Measurements from ENCODE around the gene NT5C1A.

NT5C1A gene

GRCh38 chr1:39671793-39672550, at the start of gene NT5C1A:
Gene NT5C1A, minus strand, starts transcription at chr1:39672107. Its CDS starts 69 bp downstream, at chr1:39672038.
- Histone ChIP-seq H3K9me3 (peaks cover 3% of the 10 kb centered on the region), H3K27ac (no peak within 1 kb of the TSS), H3K36me3 (no peaks in the 10 kb centered on the region), H3K4me1 (ENCODE audit: control insufficient read depth in 1 of 2, insufficient read depth in 1 of 2, low read depth in 1 of 2, low read length in 1 of 2) (peaks cover 15 to 20% of the 10 kb centered on the region in 2 experiments), H3K27me3 (peaks cover 83% of the 10 kb centered on the region), H3K4me3 (ENCODE audit: low read depth in 1 of 2, low read length in 1 of 2) (peak within 1 kb of the TSS in 1 of 2 experiments; percentile 30)
- TF ChIP-seq, protein P1, sequence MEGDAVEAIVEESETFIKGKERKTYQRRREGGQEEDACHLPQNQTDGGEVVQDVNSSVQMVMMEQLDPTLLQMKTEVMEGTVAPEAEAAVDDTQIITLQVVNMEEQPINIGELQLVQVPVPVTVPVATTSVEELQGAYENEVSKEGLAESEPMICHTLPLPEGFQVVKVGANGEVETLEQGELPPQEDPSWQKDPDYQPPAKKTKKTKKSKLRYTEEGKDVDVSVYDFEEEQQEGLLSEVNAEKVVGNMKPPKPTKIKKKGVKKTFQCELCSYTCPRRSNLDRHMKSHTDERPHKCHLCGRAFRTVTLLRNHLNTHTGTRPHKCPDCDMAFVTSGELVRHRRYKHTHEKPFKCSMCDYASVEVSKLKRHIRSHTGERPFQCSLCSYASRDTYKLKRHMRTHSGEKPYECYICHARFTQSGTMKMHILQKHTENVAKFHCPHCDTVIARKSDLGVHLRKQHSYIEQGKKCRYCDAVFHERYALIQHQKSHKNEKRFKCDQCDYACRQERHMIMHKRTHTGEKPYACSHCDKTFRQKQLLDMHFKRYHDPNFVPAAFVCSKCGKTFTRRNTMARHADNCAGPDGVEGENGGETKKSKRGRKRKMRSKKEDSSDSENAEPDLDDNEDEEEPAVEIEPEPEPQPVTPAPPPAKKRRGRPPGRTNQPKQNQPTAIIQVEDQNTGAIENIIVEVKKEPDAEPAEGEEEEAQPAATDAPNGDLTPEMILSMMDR (IDR thresholded peaks at IDR 0.05), result no peak

DNA sequence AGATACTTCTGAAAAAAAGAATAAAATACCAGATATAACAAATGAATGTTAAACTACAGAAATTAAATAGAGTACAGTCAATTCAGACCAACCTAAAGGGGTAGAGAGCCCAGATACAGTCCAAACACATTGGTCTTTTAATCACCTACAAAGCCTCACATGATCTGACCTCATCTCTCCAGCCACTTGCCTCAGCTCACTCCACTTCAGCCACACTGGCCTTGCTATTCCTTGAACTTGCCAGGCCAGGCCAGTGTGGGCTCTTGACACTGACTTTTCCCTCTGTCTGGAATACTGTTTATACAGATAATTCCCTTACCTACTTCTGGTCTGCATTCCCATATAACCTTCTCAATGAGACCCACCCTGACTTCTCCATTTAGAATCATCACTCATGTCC, 49.8 kb upstream of the NT5C1A start:
- Histone ChIP-seq H3K4me1 (ENCODE audit: control insufficient read depth in 1 of 2, insufficient read depth in 1 of 2, low read depth in 1 of 2, low read length in 1 of 2) (peaks cover 15 to 21% of the 10 kb centered on the region in 2 experiments), H3K9me3 (no peaks in the 10 kb centered on the region), H3K27me3 (peaks cover 60% of the 10 kb centered on the region), H3K27ac (no peak overlapping the region), H3K36me3 (no peaks in the 10 kb centered on the region), H3K4me3 (ENCODE audit: low read depth in 1 of 2, low read length in 1 of 2) (no peak overlapping the region)
- TF ChIP-seq, protein P1 (IDR thresholded peaks at IDR 0.05), result no peak

GRCh38 chr1:39720094-39720999, 48.4 kb upstream of the NT5C1A start:
- Histone ChIP-seq H3K4me1 (ENCODE audit: control insufficient read depth in 1 of 2, insufficient read depth in 1 of 2, low read depth in 1 of 2, low read length in 1 of 2) (peaks cover 22 to 34% of the 10 kb centered on the region in 2 experiments), H3K4me3 (ENCODE audit: low read depth in 1 of 2, low read length in 1 of 2) (no peak overlapping the region), H3K27me3 (peaks cover 47% of the 10 kb centered on the region), H3K36me3 (no peaks in the 10 kb centered on the region), H3K27ac (no peak overlapping the region), H3K9me3 (no peaks in the 10 kb centered on the region)
- TF ChIP-seq, protein P1 (IDR thresholded peaks at IDR 0.05), result peak; percentile 70

DNA sequence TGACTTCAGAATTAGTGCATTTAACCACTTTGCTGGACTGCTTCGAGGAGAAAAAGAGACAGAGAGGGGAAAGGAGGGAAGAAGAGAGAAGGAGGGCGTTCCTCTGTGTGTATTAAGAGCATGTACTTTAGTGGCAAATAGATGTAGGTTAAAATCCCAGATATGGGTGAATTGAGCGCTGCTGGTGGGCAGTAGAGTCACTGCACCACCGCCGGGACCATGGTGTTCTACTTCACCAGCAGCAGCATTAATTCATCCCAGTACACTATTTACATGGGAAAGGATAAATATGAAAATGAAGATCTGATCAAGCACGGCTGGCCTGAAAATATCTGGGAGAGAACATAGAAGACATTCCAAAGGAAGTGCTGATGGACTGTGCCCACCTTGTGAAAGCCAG, 45.9 kb upstream of the NT5C1A start:
- Histone ChIP-seq H3K4me3 (ENCODE audit: low read depth in 1 of 2, low read length in 1 of 2) (no peak overlapping the region), H3K9me3 (no peaks in the 10 kb centered on the region), H3K27me3 (peaks cover 21% of the 10 kb centered on the region), H3K4me1 (ENCODE audit: control insufficient read depth in 1 of 2, insufficient read depth in 1 of 2, low read depth in 1 of 2, low read length in 1 of 2) (peaks cover 46 to 57% of the 10 kb centered on the region in 2 experiments), H3K27ac (no peak overlapping the region), H3K36me3 (no peaks in the 10 kb centered on the region)
- TF ChIP-seq, protein P1 (IDR thresholded peaks at IDR 0.05), result no peak

DNA sequence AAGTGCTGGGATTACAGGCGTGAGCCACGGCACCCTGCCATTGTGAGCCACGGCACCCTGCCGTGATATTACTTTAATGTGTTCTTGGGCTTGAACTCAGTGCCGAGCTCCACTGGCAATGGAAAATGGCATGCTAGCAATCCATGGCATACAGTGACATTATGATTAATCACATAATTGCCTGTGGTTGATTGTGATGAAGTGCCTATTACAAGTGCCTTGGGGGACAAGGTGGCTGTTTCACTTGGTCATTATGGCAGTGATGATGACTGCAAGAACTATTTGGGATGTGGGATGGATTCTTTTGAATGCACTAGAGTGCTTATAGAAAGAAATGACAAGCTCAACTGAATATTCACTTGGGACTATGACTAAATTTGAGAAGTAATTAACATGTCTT, 41.6 kb upstream of the NT5C1A start:
- Histone ChIP-seq H3K27ac (peak overlapping the region; percentile 78), H3K9me3 (no peaks in the 10 kb centered on the region), H3K36me3 (no peaks in the 10 kb centered on the region), H3K4me1 (ENCODE audit: control insufficient read depth in 1 of 2, insufficient read depth in 1 of 2, low read depth in 1 of 2, low read length in 1 of 2) (peaks cover 51 to 62% of the 10 kb centered on the region in 2 experiments), H3K27me3 (no peaks in the 10 kb centered on the region), H3K4me3 (ENCODE audit: low read depth in 1 of 2, low read length in 1 of 2) (no peak overlapping the region)
- TF ChIP-seq, protein P1 (IDR thresholded peaks at IDR 0.05), result no peak
